ENCODE data around the gene TMEM63A.
"Not testable (repeated sequence)": the region's sequence is repeated elsewhere in the genome, so short reads cannot be mapped to it uniquely, and the experiment has no call there.

Gene TMEM63A

GRCh38 chr1:225817611-225818061, 64.5 kb downstream of the TMEM63A start:
- DNase-seq (ENCODE audit: insufficient read length, low spot score) (no peak), FAIRE-seq (no peak)
- TF ChIP-seq PAX5 (IDR thresholded peaks at IDR 0.05; ENCODE audit: insufficient read depth, low read length, severe bottlenecking), result no peak
- no peak for TF ChIP-seq POLR2A (IDR thresholded peaks at IDR 0.05; ENCODE audit: low read depth, low read length)
- no peak for TF ChIP-seq TAF1 (IDR thresholded peaks at IDR 0.05; ENCODE audit: low read depth, low read length)
- TF ChIP-seq POLR2AphosphoS5 (IDR thresholded peaks at IDR 0.05; ENCODE audit: low read depth, low read length), result no peak
- no peak for TF ChIP-seq POU2F2 (IDR thresholded peaks at IDR 0.05; ENCODE audit: low read depth, low read length)
- no peak for TF ChIP-seq SPI1 (IDR thresholded peaks at IDR 0.05; ENCODE audit: low read depth, low read length)

GRCh38 chr1:225816643-225817538, 65.3 kb downstream of the TMEM63A start:
- FAIRE-seq, result no peak

GRCh38 chr1:225815526-225816178, 66.5 kb downstream of the TMEM63A start:
- TF ChIP-seq POU2F2 (IDR thresholded peaks at IDR 0.05; ENCODE audit: low read depth, low read length) (no peak), TAF1 (IDR thresholded peaks at IDR 0.05; ENCODE audit: low read depth, low read length) (no peak), POLR2AphosphoS5 (IDR thresholded peaks at IDR 0.05; ENCODE audit: low read depth, low read length) (no peak), PAX5 (IDR thresholded peaks at IDR 0.05; ENCODE audit: insufficient read depth, low read length, severe bottlenecking) (no peak), POLR2A (IDR thresholded peaks at IDR 0.05; ENCODE audit: low read depth, low read length) (no peak), SPI1 (IDR thresholded peaks at IDR 0.05; ENCODE audit: low read depth, low read length) (no peak)
- FAIRE-seq (no peak), DNase-seq (ENCODE audit: insufficient read length, low spot score) (no peak)

More at GRCh38 chr1:225816643-225817538, 65.3 kb downstream of the TMEM63A start:
- TF ChIP-seq POLR2AphosphoS5 (IDR thresholded peaks at IDR 0.05; ENCODE audit: low read depth, low read length) (no peak), PAX5 (IDR thresholded peaks at IDR 0.05; ENCODE audit: insufficient read depth, low read length, severe bottlenecking) (no peak), POLR2A (IDR thresholded peaks at IDR 0.05; ENCODE audit: low read depth, low read length) (no peak), SPI1 (IDR thresholded peaks at IDR 0.05; ENCODE audit: low read depth, low read length) (no peak)
- DNase-seq (ENCODE audit: insufficient read length, low spot score), result no peak

- FAIRE-seq; DNase-seq (ENCODE audit: insufficient read length, low spot score): not testable (repeated sequence)
Observed at GRCh38 chr1:225815090-225815489, 67.1 kb downstream of the TMEM63A start.

GRCh38 chr1:225814381-225814780, 67.8 kb downstream of the TMEM63A start:
- TF ChIP-seq PAX5 (IDR thresholded peaks at IDR 0.05; ENCODE audit: insufficient read depth, low read length, severe bottlenecking), result no peak
- no peak for TF ChIP-seq POU2F2 (IDR thresholded peaks at IDR 0.05; ENCODE audit: low read depth, low read length)
- no peak for TF ChIP-seq POLR2A (IDR thresholded peaks at IDR 0.05; ENCODE audit: low read depth, low read length)
- TF ChIP-seq TAF1 (IDR thresholded peaks at IDR 0.05; ENCODE audit: low read depth, low read length), result no peak
- TF ChIP-seq POLR2AphosphoS5 (IDR thresholded peaks at IDR 0.05; ENCODE audit: low read depth, low read length), result no peak
- TF ChIP-seq SPI1 (IDR thresholded peaks at IDR 0.05; ENCODE audit: low read depth, low read length), result no peak
- FAIRE-seq (no peak), DNase-seq (ENCODE audit: insufficient read length, low spot score) (no peak)

- DNase-seq (ENCODE audit: insufficient read length, low spot score) (no peak), FAIRE-seq (no peak)
- TF ChIP-seq POLR2A (IDR thresholded peaks at IDR 0.05; ENCODE audit: low read depth, low read length), result no peak
- no peak for TF ChIP-seq PAX5 (IDR thresholded peaks at IDR 0.05; ENCODE audit: insufficient read depth, low read length, severe bottlenecking)
- no peak for TF ChIP-seq POU2F2 (IDR thresholded peaks at IDR 0.05; ENCODE audit: low read depth, low read length)
- no peak for TF ChIP-seq POLR2AphosphoS5 (IDR thresholded peaks at IDR 0.05; ENCODE audit: low read depth, low read length)
- TF ChIP-seq TAF1 (IDR thresholded peaks at IDR 0.05; ENCODE audit: low read depth, low read length), result no peak
- no peak for TF ChIP-seq SPI1 (IDR thresholded peaks at IDR 0.05; ENCODE audit: low read depth, low read length)
Observed at GRCh38 chr1:225813214-225813964, 68.8 kb downstream of the TMEM63A start.

GRCh38 chr1:225812488-225813213, 69.5 kb downstream of the TMEM63A start:
- DNase-seq (ENCODE audit: insufficient read length, low spot score) (no peak), FAIRE-seq (no peak)
- no peak for TF ChIP-seq TAF1 (IDR thresholded peaks at IDR 0.05; ENCODE audit: low read depth, low read length)
- TF ChIP-seq SPI1 (IDR thresholded peaks at IDR 0.05; ENCODE audit: low read depth, low read length), result no peak
- no peak for TF ChIP-seq PAX5 (IDR thresholded peaks at IDR 0.05; ENCODE audit: insufficient read depth, low read length, severe bottlenecking)
- no peak for TF ChIP-seq POLR2AphosphoS5 (IDR thresholded peaks at IDR 0.05; ENCODE audit: low read depth, low read length)
- TF ChIP-seq POU2F2 (IDR thresholded peaks at IDR 0.05; ENCODE audit: low read depth, low read length), result no peak

GRCh38 chr1:225811622-225812487, 70.3 kb downstream of the TMEM63A start:
- TF ChIP-seq SPI1 (IDR thresholded peaks at IDR 0.05; ENCODE audit: low read depth, low read length), result no peak
- TF ChIP-seq TAF1 (IDR thresholded peaks at IDR 0.05; ENCODE audit: low read depth, low read length), result no peak
- TF ChIP-seq POU2F2 (IDR thresholded peaks at IDR 0.05; ENCODE audit: low read depth, low read length), result no peak
- no peak for TF ChIP-seq PAX5 (IDR thresholded peaks at IDR 0.05; ENCODE audit: insufficient read depth, low read length, severe bottlenecking)
- no peak for TF ChIP-seq POLR2AphosphoS5 (IDR thresholded peaks at IDR 0.05; ENCODE audit: low read depth, low read length)
- no peak for TF ChIP-seq POLR2A (IDR thresholded peaks at IDR 0.05; ENCODE audit: low read depth, low read length)
- DNase-seq (ENCODE audit: insufficient read length, low spot score), result no peak
- FAIRE-seq, result no peak

GRCh38 chr1:225810579-225811538, 71.3 kb downstream of the TMEM63A start:
- DNase-seq (ENCODE audit: insufficient read length, low spot score); FAIRE-seq: not testable (repeated sequence)

Data from GM12891 (cell line).